GM18870 (cell line): ENCODE data around the gene LYST.

Experiments
- ATAC-seq: cut with Tn5 transposase; IDR thresholded peaks from one replicate; pipeline ENCODE4 v1.9.1; 2021; ENCODE audit warnings: moderate library complexity; ENCODE audit not compliant: unreplicated experiment

The LYST gene

GRCh38 chr1:235725434-235725833, 141.3 kb downstream of the LYST start:
- no peak for ATAC-seq

- no peak for ATAC-seq
Observed at GRCh38 chr1:235724730-235725129, 142.0 kb downstream of the LYST start.

- no peak for ATAC-seq
Observed at GRCh38 chr1:235722858-235723257, 143.8 kb downstream of the LYST start.

GRCh38 chr1:235721982-235722381, 144.7 kb downstream of the LYST start:
- no peak for ATAC-seq

GRCh38 chr1:235720544-235720943, 146.2 kb downstream of the LYST start:
- ATAC-seq, result no peak

- no peak for ATAC-seq
Observed at GRCh38 chr1:235714205-235714897, 152.4 kb downstream of the LYST start.

- no peak for ATAC-seq
Observed at GRCh38 chr1:235712812-235713211, 153.9 kb downstream of the LYST start.

- no peak for ATAC-seq
Observed at GRCh38 chr1:235710687-235711086, 156.0 kb downstream of the LYST start.

- no peak for ATAC-seq
Observed at GRCh38 chr1:235709018-235709417, 157.7 kb downstream of the LYST start.

GRCh38 chr1:235708390-235708962, 158.2 kb downstream of the LYST start:
- no peak for ATAC-seq

- ATAC-seq, result no peak
Observed at GRCh38 chr1:235703506-235703905, 163.2 kb downstream of the LYST start.

GRCh38 chr1:235702412-235702811, 164.3 kb downstream of the LYST start:
- ATAC-seq, result no peak

- no peak for ATAC-seq
Observed at GRCh38 chr1:235697508-235697907, 169.2 kb downstream of the LYST start.

GRCh38 chr1:235689356-235689755, 177.3 kb downstream of the LYST start:
- ATAC-seq, result no peak

- ATAC-seq, result no peak
Observed at GRCh38 chr1:235688096-235688495, 178.6 kb downstream of the LYST start.

GRCh38 chr1:235683653-235684052, 183.1 kb downstream of the LYST start:
- ATAC-seq, result no peak

- no peak for ATAC-seq
Observed at GRCh38 chr1:235682216-235682615, 184.5 kb downstream of the LYST start.

GRCh38 chr1:235679644-235680043, 187.1 kb downstream of the LYST start:
- no peak for ATAC-seq

- ATAC-seq, result no peak
Observed at GRCh38 chr1:235679005-235679404, 187.7 kb downstream of the LYST start.

GRCh38 chr1:235675152-235675890, 191.4 kb downstream of the LYST start:
- no peak for ATAC-seq

- no peak for ATAC-seq
Observed at GRCh38 chr1:235673981-235674380, 192.7 kb downstream of the LYST start.

- no peak for ATAC-seq
Observed at GRCh38 chr1:235671992-235672391, 194.7 kb downstream of the LYST start.
